NB4 (cell line): ENCODE measurements around the gene CALN1.

Experiments
- CTCF ChIP-seq: IDR thresholded peaks from one replicate; pipeline ENCODE4 v1.5.1; 2012; ENCODE audit warnings: low read depth, low read length
- POLR2A ChIP-seq: IDR thresholded peaks from 2 replicates; pipeline ENCODE4 v1.6.1; 2011; ENCODE audit warnings: mild to moderate bottlenecking; ENCODE audit not compliant: insufficient read length; ENCODE audit errors: extremely low read depth

GRCh38 chr7:71865172-71865571 is 547.0 kb downstream of the CALN1 start:
- TF ChIP-seq CTCF (no peak), POLR2A (no peak)
